ENCODE measurements around the gene DSEL. TPM values are rescaled to one million over a fixed set of nuclear protein-coding genes. Genes with fewer than 3 reads are reported as not detected.

DSEL gene
- total RNA-seq, 1 experiment from 2014 or later = 0.05 TPM

DNA sequence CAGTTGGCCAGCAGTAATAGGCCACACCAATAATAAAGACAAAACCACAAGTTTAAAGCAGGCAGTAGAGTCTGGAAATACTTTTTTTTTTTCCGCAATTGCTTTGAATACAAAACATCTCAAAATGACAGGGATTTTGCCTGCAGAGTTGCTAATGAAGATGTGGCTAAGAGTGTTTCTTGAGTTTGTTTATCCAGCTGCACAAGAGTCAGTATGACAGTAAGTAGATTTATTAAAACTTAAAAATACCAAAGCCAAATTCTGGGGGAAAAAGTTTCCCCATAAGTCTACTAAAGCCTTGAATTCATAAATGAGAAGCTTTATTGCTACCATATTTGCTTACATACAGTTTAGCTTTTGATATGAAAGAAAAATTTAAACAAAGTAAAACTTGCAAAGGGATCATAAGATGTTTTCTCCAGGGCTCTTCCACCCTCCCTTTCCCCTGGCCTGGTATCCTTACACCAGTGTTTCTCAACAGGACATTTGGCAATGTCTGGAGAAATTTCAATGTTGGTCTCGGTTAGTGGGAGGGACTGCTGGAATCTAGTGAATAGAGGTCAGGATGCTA, 3.9 kb upstream of the DSEL start:
- Histone ChIP-seq H4K20me1 (ENCODE audit: insufficient read depth) (no peaks in the 10 kb centered on the region), H3K36me3 (ENCODE audit: control insufficient read depth in 1 of 2, insufficient read depth in 2 of 2, low read length in 2 of 2) (no peaks in the 10 kb centered on the region), H3K4me1 (ENCODE audit: control insufficient read depth in 1 of 2, insufficient read depth in 2 of 2, low read length in 2 of 2) (no peaks in the 10 kb centered on the region), H3K9me3 (ENCODE audit: control insufficient read depth in 1 of 2, insufficient read depth in 1 of 2, low read depth in 1 of 2, low read length in 2 of 2) (peaks cover 10 to 34% of the 10 kb centered on the region in 2 experiments; a peak in 3 of 4 replicates), H3K79me2 (ENCODE audit: insufficient read depth, low read length) (no peaks in the 10 kb centered on the region), H2AFZ (ENCODE audit: low read depth, low read length, poor library complexity, severe bottlenecking) (no peak overlapping the region), H3K4me2 (ENCODE audit: low read length) (no peak overlapping the region), H3K27me3 (ENCODE audit: insufficient read depth, low read length) (no peaks in the 10 kb centered on the region), H3K9ac (ENCODE audit: low read length) (no peak overlapping the region), H3K27ac (ENCODE audit: low read depth, low read length) (no peak overlapping the region), H3K4me3 (replicated peaks in 1 of 2; ENCODE audit: low read depth in 1 of 2, low read length in 2 of 2) (no peak overlapping the region), H3K9me2 (ENCODE audit: insufficient read depth) (no peaks in the 10 kb centered on the region)
- RAD21 ChIA-PET (ENCODE audit: low non-redundant PET in 1 of 2, low total read pairs in 2 of 2, uncharacterized antibody in 2 of 2, unreplicated experiment in 2 of 2) = no interaction called here
- TF ChIP-seq, protein P1, sequence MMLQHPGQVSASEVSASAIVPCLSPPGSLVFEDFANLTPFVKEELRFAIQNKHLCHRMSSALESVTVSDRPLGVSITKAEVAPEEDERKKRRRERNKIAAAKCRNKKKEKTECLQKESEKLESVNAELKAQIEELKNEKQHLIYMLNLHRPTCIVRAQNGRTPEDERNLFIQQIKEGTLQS (IDR thresholded peaks at IDR 0.05) = no peak
- TF ChIP-seq ZNF274 (IDR thresholded peaks at IDR 0.05; ENCODE audit: low read depth, low read length) (no peak), ELF1 (IDR thresholded peaks at IDR 0.05; ENCODE audit: borderline replicate concordance, low read depth) (no peak), POLR2AphosphoS5 (IDR thresholded peaks at IDR 0.05; ENCODE audit: low read depth, low read length) (no peak), TCF7L2 (IDR thresholded peaks at IDR 0.05; ENCODE audit: borderline replicate concordance, extremely low read depth, insufficient read depth, insufficient read length) (no peak)
- TF ChIP-seq, protein P2, sequence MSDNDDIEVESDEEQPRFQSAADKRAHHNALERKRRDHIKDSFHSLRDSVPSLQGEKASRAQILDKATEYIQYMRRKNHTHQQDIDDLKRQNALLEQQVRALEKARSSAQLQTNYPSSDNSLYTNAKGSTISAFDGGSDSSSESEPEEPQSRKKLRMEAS (IDR thresholded peaks at IDR 0.05) = no peak
- TF ChIP-seq, protein P3, sequence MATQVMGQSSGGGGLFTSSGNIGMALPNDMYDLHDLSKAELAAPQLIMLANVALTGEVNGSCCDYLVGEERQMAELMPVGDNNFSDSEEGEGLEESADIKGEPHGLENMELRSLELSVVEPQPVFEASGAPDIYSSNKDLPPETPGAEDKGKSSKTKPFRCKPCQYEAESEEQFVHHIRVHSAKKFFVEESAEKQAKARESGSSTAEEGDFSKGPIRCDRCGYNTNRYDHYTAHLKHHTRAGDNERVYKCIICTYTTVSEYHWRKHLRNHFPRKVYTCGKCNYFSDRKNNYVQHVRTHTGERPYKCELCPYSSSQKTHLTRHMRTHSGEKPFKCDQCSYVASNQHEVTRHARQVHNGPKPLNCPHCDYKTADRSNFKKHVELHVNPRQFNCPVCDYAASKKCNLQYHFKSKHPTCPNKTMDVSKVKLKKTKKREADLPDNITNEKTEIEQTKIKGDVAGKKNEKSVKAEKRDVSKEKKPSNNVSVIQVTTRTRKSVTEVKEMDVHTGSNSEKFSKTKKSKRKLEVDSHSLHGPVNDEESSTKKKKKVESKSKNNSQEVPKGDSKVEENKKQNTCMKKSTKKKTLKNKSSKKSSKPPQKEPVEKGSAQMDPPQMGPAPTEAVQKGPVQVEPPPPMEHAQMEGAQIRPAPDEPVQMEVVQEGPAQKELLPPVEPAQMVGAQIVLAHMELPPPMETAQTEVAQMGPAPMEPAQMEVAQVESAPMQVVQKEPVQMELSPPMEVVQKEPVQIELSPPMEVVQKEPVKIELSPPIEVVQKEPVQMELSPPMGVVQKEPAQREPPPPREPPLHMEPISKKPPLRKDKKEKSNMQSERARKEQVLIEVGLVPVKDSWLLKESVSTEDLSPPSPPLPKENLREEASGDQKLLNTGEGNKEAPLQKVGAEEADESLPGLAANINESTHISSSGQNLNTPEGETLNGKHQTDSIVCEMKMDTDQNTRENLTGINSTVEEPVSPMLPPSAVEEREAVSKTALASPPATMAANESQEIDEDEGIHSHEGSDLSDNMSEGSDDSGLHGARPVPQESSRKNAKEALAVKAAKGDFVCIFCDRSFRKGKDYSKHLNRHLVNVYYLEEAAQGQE (IDR thresholded peaks at IDR 0.05; ENCODE audit: low read depth) = no peak
- ATAC-seq (no peak), DNase-seq (ENCODE audit: low read depth, low spot score) (no peak)
- intact Hi-C loops (cut with micrococcal nuclease) = no loop called here
- CTCF ChIA-PET = no interaction called here
- POLR2A ChIA-PET = no interaction called here
- no TSS peak for BruUV-seq (replicated peaks)
